BLaER1 (cell line): ENCODE data around the gene CEP112.

Source experiments
- H3K27ac ChIP-seq: shearing (Covaris generic); formaldehyde crosslinking; 2 replicates; pipeline ENCODE4 v1.8.1; 2022
- H3K27me3 ChIP-seq: shearing (Covaris generic); formaldehyde crosslinking; 2 replicates; pipeline ENCODE4 v1.8.1; 2022
- H3K36me3 ChIP-seq: shearing (Covaris generic); formaldehyde crosslinking; 2 replicates; pipeline ENCODE4 v1.8.1; 2022
- H3K4me1 ChIP-seq: shearing (Covaris generic); formaldehyde crosslinking; 2 replicates; pipeline ENCODE4 v1.8.1; 2022
- H3K4me2 ChIP-seq: shearing (Covaris generic); formaldehyde crosslinking; 2 replicates; pipeline ENCODE4 v1.8.1; 2022
- H3K4me3 ChIP-seq: shearing (Covaris generic); formaldehyde crosslinking; 2 replicates; pipeline ENCODE4 v1.8.1; 2022
- H3K9ac ChIP-seq: shearing (Covaris generic); formaldehyde crosslinking; 2 replicates; pipeline ENCODE4 v1.8.1; 2022
- H3K9me3 ChIP-seq: shearing (Covaris generic); formaldehyde crosslinking; 2 replicates; pipeline ENCODE4 v1.8.1; 2022
- H4K20me1 ChIP-seq: shearing (Covaris generic); formaldehyde crosslinking; 2 replicates; pipeline ENCODE4 v1.8.1; 2022
- Cebpa-rat ChIP-seq: shearing (Covaris generic); IDR thresholded peaks from 2 replicates; pipeline ENCODE4 v1.8.1; 2022

Gene CEP112

DNA sequence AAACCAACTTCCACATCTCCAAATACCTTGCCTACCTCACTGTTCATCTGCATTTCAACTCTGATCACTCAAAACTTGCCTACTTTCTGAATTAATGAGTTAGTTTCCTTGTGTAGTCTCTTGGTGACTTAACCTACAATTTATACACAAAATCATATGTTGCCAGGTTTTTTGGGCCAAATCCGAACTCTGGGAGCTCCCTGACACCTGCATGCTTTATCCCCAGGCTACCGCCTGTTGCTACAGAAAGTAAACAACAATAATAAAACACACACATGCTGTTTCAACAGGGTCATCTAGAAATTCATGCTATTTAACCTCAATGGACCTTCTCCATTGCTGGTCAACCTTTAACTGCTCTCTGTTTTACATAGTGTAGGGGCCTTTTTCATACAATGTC is 526.0 kb downstream of the CEP112 start:
- no peak for TF ChIP-seq Cebpa-rat
- Histone ChIP-seq H3K4me2 (no peak overlapping the region), H3K36me3 (no peaks in the 10 kb centered on the region), H3K27me3 (no peaks in the 10 kb centered on the region), H3K27ac (no peak overlapping the region), H3K9ac (no peak overlapping the region), H3K4me3 (no peak overlapping the region), H3K9me3 (no peaks in the 10 kb centered on the region), H3K4me1 (no peaks in the 10 kb centered on the region), H4K20me1 (no peaks in the 10 kb centered on the region)

DNA sequence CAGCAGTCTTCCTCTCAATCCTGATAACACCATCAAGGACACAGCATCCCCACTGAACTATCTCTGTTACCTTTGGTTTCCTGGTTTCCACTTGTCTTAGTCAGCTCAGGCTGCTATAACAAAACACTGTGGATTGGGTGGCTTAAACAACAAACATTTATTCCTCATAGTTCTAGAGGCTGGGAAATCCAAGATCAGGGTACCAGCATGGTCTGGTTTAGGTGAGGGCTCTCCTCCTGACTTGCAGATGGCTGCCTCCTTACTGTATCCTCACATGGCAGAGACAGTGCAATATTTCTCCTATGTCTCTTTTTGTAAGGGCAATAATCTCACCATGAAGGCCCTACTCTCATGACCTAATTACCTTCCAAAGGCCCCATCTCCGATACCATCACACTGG is 527.2 kb downstream of the CEP112 start:
- Histone ChIP-seq H3K4me1 (no peaks in the 10 kb centered on the region), H3K27ac (no peak overlapping the region), H3K36me3 (no peaks in the 10 kb centered on the region), H3K4me3 (no peak overlapping the region), H3K4me2 (no peak overlapping the region), H3K27me3 (no peaks in the 10 kb centered on the region), H4K20me1 (no peaks in the 10 kb centered on the region), H3K9ac (no peak overlapping the region), H3K9me3 (no peaks in the 10 kb centered on the region)
- TF ChIP-seq Cebpa-rat: no peak

DNA sequence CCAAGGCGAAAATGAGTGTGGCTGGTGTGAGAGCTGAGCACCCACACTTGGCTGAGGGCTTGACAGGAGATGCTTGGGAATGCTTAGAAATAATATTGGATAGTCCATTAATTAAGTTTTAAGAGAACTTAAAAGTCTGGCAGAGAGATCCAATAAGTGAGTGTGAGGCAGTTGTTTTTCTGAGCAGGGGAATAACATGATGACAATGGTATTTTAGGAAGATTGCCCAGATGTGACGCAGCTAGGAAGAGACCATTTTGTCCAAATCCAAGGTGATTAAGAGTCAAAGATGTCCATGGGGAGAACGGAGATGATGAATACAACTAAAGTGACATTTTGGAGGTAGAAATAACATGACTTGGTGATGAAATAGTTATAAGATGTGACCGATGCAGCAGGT is 527.7 kb downstream of the CEP112 start:
- Histone ChIP-seq H3K9me3 (no peaks in the 10 kb centered on the region), H3K4me1 (no peaks in the 10 kb centered on the region), H3K36me3 (no peaks in the 10 kb centered on the region), H3K4me2 (no peak overlapping the region), H3K27me3 (no peaks in the 10 kb centered on the region), H3K27ac (no peak overlapping the region), H4K20me1 (no peaks in the 10 kb centered on the region), H3K9ac (no peak overlapping the region), H3K4me3 (no peak overlapping the region)
- no peak for TF ChIP-seq Cebpa-rat

DNA sequence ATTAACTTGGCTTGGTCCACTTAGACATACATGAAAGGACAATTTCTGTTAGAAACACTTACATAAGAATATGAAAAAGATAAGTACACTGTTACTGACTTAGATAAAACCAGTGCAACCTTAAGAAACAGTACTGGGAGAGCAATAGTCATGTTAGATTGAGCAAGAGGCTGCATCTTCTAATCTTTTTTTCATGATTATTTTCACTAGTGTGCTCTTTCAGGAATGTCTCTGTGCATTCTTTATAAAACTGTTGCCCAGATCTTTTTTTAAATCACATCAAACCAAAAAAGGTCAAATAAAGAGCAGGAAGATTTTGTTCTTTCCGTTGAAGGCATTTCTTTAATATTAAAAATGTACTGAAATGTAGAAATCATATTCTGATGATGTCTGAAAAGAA is 529.7 kb downstream of the CEP112 start:
- Histone ChIP-seq H3K4me2 (no peak overlapping the region), H3K9ac (no peak overlapping the region)
- TF ChIP-seq Cebpa-rat: no peak

DNA sequence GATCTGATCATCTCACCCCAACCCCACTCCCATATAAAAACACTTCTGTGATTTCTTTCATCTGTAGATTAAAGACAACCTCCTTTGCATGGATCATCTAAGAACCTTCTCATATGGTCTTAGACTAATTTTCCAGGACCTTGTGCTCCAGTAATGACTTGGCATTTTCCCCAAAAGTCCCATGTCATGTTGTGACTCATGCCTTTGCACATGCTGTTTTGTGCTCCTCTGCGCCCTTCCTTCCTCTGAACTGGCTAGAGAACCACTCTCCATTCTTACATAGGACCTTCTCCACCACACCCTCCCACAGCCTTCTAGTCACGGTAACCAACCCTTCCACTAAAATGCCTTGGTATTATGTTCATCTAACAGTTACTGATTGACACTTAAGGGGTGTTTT is 531.0 kb downstream of the CEP112 start:
- no peaks in the 10 kb centered on the region for H3K27me3 ChIP-seq

More for the DNA sequence above, 529.7 kb downstream of the CEP112 start:
- H3K36me3 ChIP-seq: no peaks in the 10 kb centered on the region
- H3K27ac ChIP-seq: no peak overlapping the region
- no peaks in the 10 kb centered on the region for H3K4me1 ChIP-seq
- H3K27me3 ChIP-seq: no peaks in the 10 kb centered on the region
- H3K4me3 ChIP-seq: no peak overlapping the region
- no peaks in the 10 kb centered on the region for H3K9me3 ChIP-seq
- H4K20me1 ChIP-seq: no peaks in the 10 kb centered on the region

DNA sequence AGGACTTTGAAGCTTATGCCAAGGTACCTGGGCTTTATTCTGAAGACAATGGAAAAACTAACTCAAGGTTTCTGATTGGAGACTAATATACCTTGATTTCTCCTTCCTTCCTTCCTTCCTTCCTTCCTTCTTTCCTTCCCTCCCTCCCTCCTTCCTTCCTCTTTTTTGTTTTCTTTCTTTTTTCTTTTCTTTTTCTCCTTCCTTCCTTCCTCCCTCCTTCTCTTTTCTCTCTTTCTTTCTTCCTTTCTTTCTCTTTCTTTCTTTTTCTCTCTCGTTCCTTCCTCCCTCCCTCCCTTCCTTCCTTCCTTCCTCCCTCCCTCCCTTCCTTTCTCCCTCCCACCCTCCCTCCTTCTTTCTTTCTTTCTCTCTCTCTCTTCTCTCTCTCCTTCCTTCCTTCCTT is 531.9 kb downstream of the CEP112 start:
- no peaks in the 10 kb centered on the region for H3K36me3 ChIP-seq
- no peak overlapping the region for H3K4me3 ChIP-seq
- H3K4me2 ChIP-seq: no peak overlapping the region
- no peaks in the 10 kb centered on the region for H4K20me1 ChIP-seq
- no peaks in the 10 kb centered on the region for H3K4me1 ChIP-seq
- no peak for TF ChIP-seq Cebpa-rat
- no peak overlapping the region for H3K27ac ChIP-seq
- H3K9ac ChIP-seq: no peak overlapping the region
- H3K9me3 ChIP-seq: no peaks in the 10 kb centered on the region
- H3K27me3 ChIP-seq: no peaks in the 10 kb centered on the region

More for the DNA sequence above, 531.0 kb downstream of the CEP112 start:
- no peak overlapping the region for H3K9ac ChIP-seq
- no peaks in the 10 kb centered on the region for H4K20me1 ChIP-seq
- H3K4me1 ChIP-seq: no peaks in the 10 kb centered on the region
- no peak overlapping the region for H3K4me3 ChIP-seq
- no peak for TF ChIP-seq Cebpa-rat
- no peaks in the 10 kb centered on the region for H3K36me3 ChIP-seq
- H3K9me3 ChIP-seq: no peaks in the 10 kb centered on the region
- no peak overlapping the region for H3K27ac ChIP-seq
- no peak overlapping the region for H3K4me2 ChIP-seq

DNA sequence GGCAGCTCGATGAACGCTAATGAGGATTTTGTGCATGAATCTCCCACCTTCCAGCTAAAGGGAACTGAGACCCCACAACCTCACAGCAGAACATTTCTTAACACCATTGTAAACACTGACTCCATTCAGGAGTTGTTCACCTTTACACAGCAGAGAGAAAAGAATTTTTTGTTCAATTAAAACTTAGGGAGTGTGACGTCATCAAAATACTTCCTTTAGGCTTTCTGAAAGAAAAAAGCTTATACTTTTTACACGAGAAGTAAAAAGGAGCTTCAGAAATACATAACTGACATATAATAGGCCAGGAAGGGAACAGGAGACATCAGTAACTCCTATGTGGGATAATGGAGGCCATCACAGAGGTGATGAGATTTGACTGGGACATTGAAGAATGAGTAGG is 532.4 kb downstream of the CEP112 start:
- Histone ChIP-seq H3K9me3 (no peaks in the 10 kb centered on the region), H3K27me3 (no peaks in the 10 kb centered on the region), H3K4me3 (no peak overlapping the region), H3K27ac (no peak overlapping the region), H3K4me1 (no peaks in the 10 kb centered on the region), H4K20me1 (no peaks in the 10 kb centered on the region), H3K36me3 (no peaks in the 10 kb centered on the region), H3K9ac (no peak overlapping the region), H3K4me2 (no peak overlapping the region)
- TF ChIP-seq Cebpa-rat: no peak

DNA sequence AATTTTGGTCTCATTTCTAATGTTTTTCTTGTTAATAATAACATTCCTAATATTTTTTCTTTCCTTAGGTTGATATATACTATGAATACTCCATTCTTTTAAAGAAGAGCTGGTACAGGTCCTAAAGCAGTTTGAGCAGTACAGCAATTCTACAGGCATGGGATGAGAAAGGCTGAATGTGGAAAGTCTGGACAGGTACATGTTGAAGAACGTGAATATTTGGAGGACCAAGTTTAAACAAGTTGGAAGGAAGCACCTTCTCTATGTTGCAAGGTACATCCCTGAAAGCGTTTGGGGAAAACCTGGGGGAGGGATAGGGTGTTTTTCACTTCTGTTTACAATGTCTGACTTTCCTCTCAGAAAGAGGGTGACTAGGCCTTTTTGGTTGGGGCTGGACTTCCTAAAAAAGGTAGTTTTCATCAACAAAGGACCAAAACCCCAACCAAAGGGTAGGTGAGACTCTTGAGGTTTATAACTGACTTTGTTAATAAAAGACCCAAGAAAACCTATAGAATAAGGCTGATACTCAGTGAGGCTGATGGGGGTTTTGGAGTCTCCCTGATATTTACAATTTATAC is 534.6 kb downstream of the CEP112 start:
- Histone ChIP-seq H3K27me3 (no peaks in the 10 kb centered on the region), H3K9ac (no peak overlapping the region), H3K36me3 (no peaks in the 10 kb centered on the region), H3K27ac (no peak overlapping the region), H4K20me1 (no peaks in the 10 kb centered on the region), H3K4me1 (no peaks in the 10 kb centered on the region), H3K4me2 (no peak overlapping the region), H3K9me3 (no peaks in the 10 kb centered on the region), H3K4me3 (no peak overlapping the region)
- TF ChIP-seq Cebpa-rat: no peak

DNA sequence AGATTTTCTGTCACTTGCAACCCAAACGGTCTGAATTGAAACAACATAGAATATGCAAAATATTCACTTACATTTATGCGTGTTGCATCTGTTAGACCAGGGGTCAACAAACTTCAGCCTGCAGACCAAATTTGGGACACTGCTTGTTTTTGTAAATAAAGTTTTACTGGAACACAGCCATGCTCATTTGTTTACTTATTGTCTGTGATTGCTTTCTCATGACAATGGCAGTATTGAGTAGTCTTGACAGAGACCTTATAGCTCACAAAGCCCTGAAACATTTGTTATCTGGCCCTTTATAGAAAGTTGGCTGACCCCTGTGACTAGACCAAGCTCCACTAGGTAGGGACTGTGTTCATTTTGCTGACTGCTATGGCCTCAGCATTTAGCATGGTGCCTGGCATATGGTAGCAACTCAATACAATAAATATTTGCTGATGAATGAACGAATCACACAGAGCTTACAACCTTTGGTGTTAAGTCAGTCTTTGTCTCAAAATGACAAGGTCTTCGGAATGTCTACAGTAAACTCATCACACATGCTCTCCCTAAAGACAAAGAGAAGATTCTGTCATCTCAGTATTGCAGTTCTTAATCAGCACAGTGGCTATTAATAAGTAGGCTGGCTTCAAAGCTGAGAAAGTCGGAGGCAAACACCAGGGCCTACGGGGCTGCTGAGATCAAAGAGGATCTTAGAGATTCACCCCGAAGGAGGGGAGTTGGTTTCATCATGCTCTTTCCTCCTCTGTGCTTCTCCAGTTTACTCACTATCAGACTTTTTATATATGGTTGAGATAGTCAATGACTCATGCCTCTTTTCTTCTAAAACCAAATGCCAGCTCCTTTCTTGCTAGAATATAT is 535.3 kb downstream of the CEP112 start:
- Histone ChIP-seq H3K4me3 (no peak overlapping the region), H3K36me3 (no peaks in the 10 kb centered on the region), H3K9me3 (no peaks in the 10 kb centered on the region), H3K4me1 (no peaks in the 10 kb centered on the region), H4K20me1 (no peaks in the 10 kb centered on the region), H3K4me2 (no peak overlapping the region), H3K27ac (no peak overlapping the region), H3K9ac (no peak overlapping the region), H3K27me3 (no peaks in the 10 kb centered on the region)
- TF ChIP-seq Cebpa-rat: no peak

DNA sequence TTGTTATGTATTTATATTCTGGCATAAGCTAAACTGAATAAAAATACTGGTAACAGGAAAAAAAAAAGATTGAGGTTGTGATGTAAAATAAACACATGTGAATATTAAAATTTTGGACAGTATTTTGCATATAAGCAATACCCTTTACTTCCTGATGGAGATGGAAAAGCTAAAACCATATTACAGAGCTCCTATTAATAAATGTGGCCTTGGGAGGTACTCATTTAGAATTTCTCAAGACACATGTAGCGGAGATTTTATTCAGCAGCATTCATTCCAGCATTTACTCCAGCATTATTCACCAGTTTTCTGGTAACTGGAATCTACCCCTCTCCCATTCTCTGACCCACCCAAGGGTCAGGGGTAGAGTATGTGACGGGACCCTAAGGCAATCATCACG is 536.2 kb downstream of the CEP112 start:
- Histone ChIP-seq H3K9me3 (no peaks in the 10 kb centered on the region), H3K4me1 (no peaks in the 10 kb centered on the region), H3K4me2 (no peak overlapping the region), H3K27me3 (no peaks in the 10 kb centered on the region), H3K4me3 (no peak overlapping the region), H3K36me3 (no peaks in the 10 kb centered on the region), H3K9ac (no peak overlapping the region), H3K27ac (no peak overlapping the region), H4K20me1 (no peaks in the 10 kb centered on the region)
- TF ChIP-seq Cebpa-rat: no peak
